Body of pancreas (tissue), 4 donors: Measurements from ENCODE around the gene GRXCR2.

Experiments used
- CTCF ChIP-seq, 7 experiments: fragments of 450-650 bp in 4 of 7; fragments of 200-600 bp in 3 of 7; sonication (generic) in 3 of 7; IDR thresholded peaks; one replicate each; pipeline ENCODE4 v1.5.1; 2016 to 2019; ENCODE audit warnings: antibody characterized with exemption in 7 of 7
- POLR2A ChIP-seq, 3 donors: fragments of 450-650 bp; IDR thresholded peaks; one replicate each; pipeline ENCODE4 v1.6.1; 2016; ENCODE audit warnings: antibody characterized with exemption in 3 of 3, mild to moderate bottlenecking in 2 of 3

- TF ChIP-seq POLR2A (IDR thresholded peaks at IDR 0.05) (no peak), CTCF (IDR thresholded peaks at IDR 0.05) (no peak)
Measured at GRCh38 chr5:145835848-145836239, 37.0 kb downstream of the GRXCR2 start.
